HG03469 (cell line): Measurements from ENCODE around the gene FSTL3.
"Not testable (repeated sequence)": the region's sequence is repeated elsewhere in the genome, so short reads cannot be mapped to it uniquely, and the experiment has no call there.

Experiments used
- ATAC-seq: cut with Tn5 transposase; IDR thresholded peaks from one replicate; pipeline ENCODE4 v1.9.1; 2021; ENCODE audit warnings: mild to moderate bottlenecking, moderate library complexity, moderate number of reproducible peaks; ENCODE audit not compliant: unreplicated experiment

FSTL3 gene

DNA sequence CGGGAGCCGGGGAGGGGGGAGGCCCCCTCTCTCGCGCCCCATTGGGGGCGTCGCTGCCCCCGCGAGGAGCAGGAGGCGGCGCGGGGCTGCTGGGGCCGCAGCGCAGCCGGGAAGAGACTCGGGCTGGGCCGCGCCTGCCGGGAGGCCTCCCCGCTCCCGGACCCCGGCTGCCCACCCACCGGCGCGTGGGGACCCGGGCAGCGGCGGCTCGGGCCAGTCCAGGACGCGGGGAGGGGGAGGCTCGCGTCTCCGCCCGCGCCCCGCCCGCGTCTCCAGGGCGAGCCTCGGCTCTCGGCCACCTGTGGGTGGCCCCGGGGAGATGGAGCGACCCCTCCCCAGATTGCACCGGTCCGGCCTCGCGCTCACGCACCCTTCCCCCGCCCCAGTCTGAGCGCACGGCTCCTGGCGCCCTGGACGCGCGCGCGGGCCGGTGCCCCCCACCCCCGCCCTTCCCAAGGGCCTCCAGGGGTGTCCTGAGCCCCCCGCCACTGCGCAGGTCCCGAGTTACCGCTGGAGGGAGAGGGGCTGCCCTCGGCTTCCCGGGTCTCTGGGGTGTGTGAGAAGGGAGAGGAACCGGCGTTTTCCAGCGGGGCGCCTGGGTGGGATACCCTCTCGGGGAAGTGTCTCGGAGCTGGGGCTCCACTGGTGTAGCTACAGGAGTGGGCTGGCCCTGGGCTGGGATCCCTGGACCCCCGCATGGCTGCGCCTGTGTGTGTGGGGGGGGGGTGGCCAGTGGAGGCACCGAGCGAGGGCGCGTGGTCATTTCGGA, 33.2 kb downstream of the FSTL3 start:
- no peak for ATAC-seq

- ATAC-seq, result no peak
Measured at GRCh38 chr19:709965-710571, 33.9 kb downstream of the FSTL3 start.

DNA sequence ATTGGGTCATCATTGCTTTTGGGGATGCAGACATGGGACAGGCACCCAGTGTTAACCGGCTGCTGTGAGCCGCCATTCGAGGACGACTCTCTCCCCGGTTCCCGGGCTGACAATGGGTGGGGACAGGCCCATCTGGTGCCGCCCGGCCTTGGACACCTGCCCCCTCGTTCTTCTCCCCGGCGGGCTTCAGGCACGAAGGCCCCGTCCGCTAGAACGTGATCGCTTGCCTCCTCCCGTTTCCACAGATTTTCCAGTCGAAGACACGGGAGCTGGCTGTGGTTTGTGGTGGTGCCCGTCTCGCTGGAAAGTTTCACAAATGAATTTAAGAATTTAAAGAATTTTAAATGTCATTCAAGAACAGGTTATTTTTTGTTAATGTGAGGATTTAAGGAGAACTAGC, 34.6 kb downstream of the FSTL3 start:
- no peak for ATAC-seq

DNA sequence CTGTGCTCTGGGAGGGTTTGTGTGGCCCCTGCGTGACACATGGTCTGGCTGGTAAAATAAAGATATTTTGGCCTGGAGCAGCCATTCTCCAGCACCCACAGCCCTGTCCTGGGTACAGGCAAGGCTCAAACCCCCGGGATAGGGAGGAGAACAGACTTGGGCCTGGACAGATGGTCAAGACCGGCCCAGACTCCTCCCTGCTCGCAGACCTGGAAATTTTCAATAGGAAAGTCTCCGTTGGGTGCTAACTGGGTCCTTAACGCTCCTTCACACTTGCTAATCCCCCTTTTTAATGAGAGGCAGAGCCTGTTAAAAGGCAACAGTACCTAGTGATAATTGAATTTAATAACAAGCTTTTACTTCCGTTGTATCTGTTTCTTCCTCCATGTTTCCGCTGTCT, 35.1 kb downstream of the FSTL3 start:
- ATAC-seq, result no peak

DNA sequence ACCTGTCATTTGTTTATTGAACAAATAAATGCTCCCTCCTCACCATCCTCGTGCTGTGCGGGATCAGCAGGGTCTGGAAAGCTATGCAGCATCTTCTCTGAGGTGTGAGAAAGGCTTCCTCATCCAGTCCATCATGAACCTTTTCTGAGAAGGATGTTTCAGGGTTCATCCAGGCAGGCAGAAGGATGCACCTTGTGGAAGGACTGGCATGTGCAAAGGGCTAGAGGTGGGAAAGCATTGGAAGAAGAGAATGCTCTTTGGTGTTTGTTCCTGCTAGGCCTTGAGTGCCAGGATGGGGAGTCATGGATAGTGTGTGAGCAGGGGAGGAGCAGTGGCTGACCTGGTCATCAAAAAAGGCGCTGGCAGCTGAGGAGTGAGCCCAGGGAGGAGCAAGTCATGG, 39.2 kb downstream of the FSTL3 start:
- no peak for ATAC-seq

GRCh38 chr19:718251-718951, 42.2 kb downstream of the FSTL3 start:
- no peak for ATAC-seq

- no peak for ATAC-seq
Measured at GRCh38 chr19:718991-719512, 42.9 kb downstream of the FSTL3 start.

DNA sequence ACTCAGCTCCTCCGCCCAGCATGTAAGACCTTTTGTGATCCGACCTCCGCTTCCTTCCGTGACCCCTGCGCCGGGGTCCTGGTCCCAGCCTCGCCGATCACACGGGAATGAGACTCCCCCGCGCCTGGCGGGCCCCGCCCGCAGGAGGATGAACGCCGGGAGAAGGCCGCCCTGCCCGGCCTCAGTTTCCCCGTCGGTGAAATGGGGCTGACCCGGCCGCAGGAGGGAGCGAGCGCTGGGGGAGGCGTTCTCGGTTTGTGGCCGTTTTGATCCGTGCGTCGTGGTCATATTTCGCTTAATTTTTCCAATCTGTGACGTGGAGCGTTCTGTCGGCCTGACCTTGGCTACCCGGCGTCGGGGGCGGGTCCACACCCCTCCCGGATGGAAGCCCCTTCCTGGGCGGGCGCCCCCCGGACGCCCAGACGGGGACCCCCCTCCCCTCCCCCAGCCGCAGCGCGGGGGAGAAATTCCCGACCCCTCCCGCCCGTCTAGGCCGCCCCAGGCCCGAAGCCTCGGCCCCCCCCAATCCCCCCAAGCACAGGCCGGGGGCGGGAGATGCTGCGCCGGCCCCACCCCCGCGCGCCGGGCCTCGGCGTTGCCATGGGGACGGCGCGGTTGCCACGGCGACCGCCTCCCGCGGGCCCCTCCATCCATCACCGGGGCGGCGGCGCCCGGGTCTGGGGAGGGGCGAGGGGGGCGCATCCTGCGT, 43.6 kb downstream of the FSTL3 start:
- no peak for ATAC-seq

- ATAC-seq, result no peak
Measured at GRCh38 chr19:720345-721160, 44.4 kb downstream of the FSTL3 start.

GRCh38 chr19:722553-723101, 46.4 kb downstream of the FSTL3 start:
- ATAC-seq, result no peak

GRCh38 chr19:723247-723646, 47.1 kb downstream of the FSTL3 start:
- ATAC-seq, result no peak

- no peak for ATAC-seq
Measured at GRCh38 chr19:723714-724113, 47.5 kb downstream of the FSTL3 start.

- no peak for ATAC-seq
Measured at GRCh38 chr19:725461-726089, 49.4 kb downstream of the FSTL3 start.

- ATAC-seq, result no peak
Measured at GRCh38 chr19:726993-727956, 51.1 kb downstream of the FSTL3 start.

DNA sequence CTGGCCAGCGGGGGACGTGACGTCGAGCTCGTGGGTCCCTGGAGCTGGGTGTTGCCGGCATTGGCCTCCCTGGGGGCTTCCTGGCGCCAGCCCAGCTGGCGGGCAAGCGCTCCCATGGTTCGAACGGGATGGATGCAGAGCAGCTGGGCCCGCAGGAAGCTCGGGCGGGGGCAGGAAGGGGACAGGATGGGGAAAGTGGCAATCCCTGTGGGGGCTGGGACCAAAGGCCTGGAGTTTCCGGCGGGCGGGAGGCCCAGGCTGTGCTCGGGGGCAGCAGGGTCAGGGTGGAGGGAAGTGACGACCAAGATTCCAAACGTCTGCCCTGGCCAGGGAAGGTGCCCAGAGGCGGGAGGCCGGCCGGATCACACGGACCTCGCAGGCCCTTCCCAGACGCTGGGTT, 51.8 kb downstream of the FSTL3 start:
- no peak for ATAC-seq

- ATAC-seq, result not testable (repeated sequence)
Measured at GRCh38 chr19:729564-729963, 53.4 kb downstream of the FSTL3 start.

GRCh38 chr19:729965-730668, 53.9 kb downstream of the FSTL3 start:
- ATAC-seq, result no peak

DNA sequence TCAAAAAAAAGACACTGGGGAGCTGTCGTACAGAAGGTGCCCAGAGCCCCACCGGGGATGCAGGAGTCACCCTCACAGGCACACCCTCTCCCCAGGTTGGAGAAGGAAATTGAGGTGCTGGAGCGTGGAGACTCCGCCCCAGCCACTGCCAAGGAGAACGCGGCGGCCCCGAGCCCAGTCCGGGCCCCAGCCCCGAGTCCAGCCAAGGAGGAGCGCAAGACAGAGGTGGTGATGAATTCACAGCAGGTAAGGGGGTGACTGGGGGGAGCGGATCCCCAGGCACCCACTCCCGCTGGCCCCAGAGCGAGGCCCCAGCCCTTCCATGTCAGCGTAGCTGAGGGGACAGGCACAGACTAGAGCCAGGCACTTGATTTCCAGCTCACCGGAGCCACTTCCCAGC, 54.8 kb downstream of the FSTL3 start:
- ATAC-seq, result no peak
